NCI-H2196 treated with DMSO at 0.1 percent for 48 hours (cell line): ENCODE results near the gene RXFP1.

Source experiments
- DNase-seq: peaks from one replicate; lab custom pipeline; 2025; ENCODE audit not compliant: unreplicated experiment; lab: John Stamatoyannopoulos, UW

The RXFP1 gene

GRCh38 chr4:158541506-158541905 is 19.8 kb downstream of the RXFP1 start:
- no peak for DNase-seq

DNA sequence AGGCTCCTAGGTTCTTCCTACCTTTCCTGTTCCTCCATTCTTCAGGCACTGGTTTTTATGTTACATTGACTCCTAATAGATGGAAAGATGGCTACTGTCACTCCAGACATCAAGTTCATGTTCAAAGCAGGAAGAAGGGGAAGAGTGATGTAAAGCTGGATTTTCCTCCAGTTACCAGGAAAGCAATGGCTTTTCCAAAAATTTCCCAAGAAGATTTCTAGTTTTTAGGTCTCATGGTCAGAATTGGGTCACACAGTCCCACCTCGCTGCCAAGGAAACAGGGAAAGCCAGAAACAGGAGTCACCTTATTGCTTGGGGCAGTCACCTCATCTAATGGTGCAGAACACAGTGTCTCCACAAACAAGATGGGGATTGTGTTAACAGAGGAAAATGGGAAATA is 21.5 kb downstream of the RXFP1 start:
- no peak for DNase-seq

- no peak for DNase-seq
These were observed 22.5 kb downstream of the RXFP1 start for GRCh38 chr4:158544141-158544540.

DNA sequence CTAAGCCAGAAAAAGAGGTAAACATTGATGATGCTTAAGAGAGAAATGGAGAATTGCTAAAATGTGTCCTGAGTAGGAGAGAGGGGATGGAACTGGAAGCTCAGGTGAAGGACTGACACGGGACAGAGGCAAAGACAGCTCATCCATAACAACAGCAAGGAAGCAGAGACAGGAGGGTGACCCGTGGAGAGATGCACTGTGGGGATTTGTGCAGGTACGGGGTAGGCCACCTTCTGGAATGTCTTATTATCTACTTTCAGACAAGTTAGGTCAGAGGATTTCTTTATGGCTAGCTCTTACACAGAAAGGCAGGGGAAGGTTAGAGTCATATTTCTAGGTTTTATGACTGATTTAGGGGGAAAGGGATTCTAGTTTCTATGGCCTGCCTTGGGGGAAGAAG is 31.7 kb downstream of the RXFP1 start:
- DNase-seq = no peak

DNA sequence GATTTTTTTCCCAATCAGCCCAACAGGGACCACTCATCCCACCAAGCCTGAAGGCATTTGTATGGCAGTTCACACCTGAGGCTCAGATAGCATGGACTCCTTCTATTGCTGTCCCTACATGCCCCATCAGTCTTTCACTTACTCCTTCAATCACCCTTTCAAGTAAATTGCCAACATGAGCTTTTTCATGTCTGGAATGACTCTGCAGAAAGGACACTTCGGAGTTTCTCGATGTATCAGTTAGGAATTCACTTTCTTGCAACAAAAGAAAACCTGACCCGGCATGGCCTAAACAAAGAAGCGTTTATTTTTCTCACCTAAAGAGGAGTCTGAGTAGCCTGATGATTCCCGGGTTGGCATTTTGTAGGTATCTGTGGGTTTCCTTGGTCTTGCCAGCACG is 38.6 kb downstream of the RXFP1 start:
- no peak for DNase-seq

DNA sequence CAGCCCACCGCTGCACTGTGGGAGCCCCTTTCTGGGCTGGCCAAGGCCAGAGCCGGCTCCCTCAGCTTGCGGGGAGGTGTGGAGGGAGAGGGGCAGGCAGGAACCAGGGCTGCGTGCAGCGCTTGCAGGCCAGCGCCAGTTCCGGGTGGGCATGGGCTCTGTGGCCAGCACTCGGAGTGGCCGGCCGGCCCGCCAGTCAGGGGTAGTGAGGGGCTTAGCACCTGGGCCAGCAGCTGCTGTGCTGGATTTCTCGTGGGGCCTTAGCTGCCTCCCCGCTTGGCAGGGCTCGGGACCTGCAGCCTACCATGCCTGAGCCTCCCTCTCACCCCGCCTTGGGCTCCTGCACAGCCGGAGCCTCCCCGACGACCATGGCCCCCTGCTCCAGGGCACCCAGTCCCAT is 45.2 kb downstream of the RXFP1 start:
- no peak for DNase-seq

DNA sequence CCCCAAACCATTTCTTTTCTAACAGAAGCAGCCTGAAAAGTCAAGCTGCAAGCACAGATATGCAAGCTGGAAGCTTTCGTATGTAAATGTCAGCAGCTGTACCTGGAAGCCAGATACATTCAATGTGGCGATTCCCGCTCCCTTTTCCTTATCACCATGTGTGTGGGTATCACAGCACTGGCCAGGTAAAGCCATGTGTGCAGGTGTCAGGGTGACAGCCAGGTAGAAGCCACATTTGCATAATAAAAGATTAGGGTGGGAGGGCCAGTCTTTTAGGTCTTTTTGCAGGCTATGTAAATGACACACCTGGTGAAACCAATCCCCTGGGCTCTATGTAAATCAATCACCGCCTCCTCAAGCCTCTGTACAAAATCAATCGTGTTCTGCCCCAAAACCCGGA is 50.1 kb downstream of the RXFP1 start:
- DNase-seq = no peak

DNA sequence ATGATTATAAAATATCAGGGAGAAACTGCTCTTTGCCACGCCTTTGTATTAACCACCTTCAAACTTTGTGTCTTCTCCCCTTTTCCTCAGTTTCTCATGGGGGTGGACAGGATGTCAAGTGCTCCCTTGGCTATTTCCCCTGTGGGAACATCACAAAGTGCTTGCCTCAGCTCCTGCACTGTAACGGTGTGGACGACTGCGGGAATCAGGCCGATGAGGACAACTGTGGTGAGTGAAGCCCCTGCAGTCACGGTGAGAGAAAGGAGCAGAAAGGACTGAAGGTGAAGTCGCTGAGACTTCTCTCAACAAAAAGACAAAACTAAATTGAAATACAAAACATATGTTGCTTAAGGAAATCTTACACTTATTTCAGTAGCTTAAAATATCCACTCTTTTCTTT is 50.9 kb downstream of the RXFP1 start:
- DNase-seq = no peak

GRCh38 chr4:158578476-158578875 is 56.8 kb downstream of the RXFP1 start:
- DNase-seq = no peak

DNA sequence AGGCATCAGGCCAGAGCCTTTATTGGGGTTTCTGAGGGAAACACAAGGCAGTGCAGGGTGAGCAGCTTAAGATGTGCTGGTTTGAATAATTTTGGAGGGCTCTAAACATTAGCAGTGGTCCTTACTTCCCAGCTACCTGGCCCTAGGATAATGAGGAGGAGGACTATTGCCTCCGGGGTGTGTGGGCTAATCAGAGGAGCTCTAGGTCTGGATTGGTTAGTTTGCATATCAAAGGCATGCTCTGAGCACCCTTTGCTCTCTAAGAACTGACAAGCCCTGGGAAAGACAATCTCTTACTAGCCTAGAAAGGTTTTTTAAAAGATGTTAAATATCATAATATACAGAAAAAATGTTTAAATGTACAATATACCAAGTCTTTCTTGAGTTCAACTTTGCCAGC is 58.4 kb downstream of the RXFP1 start:
- DNase-seq = no peak

DNA sequence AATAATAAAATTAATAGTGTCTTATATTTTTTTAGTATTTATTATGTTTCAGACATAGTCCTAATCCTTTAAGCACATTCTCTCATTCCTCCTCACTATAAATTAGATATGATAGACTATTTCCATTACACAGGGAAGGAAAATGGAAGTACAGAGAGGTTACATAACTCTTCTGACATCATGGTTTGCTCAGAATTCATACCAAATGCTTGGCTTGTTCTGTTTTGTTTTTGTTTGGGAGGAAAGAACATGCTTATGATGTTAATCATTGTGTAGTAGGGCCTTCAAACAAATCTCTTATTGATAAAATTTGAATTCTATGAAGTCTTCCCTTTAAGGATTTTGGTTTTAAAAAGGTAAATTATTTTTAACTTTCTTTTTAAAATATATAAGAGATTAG is 59.5 kb downstream of the RXFP1 start:
- DNase-seq = no peak

DNA sequence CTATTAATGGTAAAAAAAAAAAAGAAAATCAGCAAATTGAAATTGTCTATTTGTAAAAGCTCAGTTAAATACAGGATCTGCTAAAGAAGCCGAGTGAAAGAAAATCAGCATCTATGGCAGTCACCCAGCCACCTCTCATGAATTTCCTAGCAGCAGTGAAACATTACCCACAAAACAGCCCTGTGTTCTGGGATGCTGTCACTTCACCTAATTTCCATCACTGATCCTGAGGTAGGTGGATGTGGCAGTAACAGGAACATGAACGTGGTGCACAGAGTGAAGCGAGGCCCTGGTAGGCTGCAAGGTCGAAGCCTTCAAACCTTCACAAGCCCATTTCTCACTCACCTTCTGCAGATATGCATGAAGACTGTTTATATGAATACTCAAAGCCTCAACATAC is 65.2 kb downstream of the RXFP1 start:
- DNase-seq = no peak

GRCh38 chr4:158588285-158588684 is 66.6 kb downstream of the RXFP1 start:
- DNase-seq = no peak

DNA sequence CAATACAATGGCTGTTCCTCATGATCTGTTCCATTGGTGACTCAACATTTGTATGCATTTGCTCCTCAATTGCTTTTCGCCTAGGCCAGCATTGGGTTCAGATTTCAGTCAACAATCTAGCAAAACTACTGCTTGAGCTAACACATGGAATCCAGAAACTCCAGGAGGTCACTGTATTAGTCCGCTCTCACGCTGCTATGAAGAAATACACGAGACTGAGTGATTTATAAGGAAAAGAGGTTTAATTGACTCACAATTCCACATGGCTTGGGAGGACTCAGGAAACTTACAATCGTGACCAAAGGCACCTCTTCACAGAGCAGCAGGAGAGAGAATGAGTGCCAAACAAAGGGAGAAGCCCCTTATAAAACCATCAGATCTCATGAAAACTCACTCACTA is 67.1 kb downstream of the RXFP1 start:
- no peak for DNase-seq

DNA sequence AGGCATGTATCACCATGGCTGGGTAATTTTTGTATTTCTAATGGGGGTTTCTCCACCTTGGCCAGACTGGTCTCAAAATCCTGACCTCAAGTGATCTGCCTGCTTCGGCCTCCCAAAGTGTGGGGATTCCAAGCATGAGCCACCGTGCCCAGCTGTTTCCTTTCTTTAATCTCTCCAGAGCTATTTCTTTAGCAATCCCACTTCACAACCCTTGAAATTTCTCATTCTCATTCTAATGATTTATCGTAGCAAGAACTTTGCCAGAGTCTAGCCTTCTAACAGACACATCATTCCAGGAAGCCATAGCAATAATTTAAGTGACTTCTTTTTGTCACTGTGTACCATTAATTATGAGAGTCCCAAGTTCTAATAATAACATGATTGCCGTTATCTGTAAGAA is 68.6 kb downstream of the RXFP1 start:
- no peak for DNase-seq

DNA sequence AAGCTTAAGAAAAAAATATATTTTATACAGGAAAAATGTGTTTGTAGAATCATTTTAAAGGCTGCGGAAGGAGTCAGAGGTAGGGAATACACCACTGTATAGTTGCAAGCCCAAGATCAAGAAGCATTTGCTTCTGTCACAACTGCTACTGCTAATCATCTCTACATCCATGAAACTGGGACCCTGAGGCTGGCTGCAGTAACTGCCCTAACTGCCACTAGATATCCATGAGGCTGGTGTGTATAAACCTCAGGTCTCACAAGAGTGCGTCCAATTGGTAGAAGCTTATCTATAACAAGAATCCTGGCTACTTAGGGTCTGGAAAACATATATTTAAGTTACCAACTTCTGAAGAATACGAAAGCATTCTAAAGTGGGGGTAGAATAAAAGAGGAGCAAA is 69.1 kb downstream of the RXFP1 start:
- no peak for DNase-seq

DNA sequence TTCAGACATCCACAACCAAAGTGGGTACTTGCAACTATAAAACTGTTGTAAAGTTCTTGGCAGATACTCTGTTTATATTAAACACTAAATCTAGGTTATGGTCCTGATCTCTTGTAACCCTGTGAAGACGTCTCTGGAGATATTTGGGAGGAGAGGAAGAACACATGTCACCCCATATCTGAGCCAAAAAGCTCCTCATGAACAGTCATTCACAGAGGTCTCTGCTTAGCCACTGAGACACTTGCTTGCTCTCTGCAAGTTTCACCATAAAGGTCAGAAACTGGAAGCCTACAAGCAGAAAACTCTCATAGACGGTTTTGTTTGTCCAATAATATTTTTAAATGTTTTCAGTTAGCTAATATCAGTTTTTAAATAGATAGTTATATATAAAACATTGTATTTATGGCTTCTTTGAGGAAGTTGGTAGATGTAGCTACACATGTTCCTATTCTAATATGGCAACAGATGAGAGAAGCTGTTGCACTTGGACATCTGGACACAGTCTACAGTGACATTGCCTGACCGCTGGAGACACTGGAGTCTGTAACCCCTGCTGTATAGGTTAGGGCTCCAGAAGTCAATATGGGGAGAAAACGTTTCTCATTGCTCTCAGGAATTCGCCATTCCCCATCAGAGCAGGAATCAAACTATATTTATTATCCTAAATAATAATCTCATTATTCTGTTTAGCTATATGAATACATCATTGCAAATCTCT is 76.4 kb downstream of the RXFP1 start:
- DNase-seq = no peak

GRCh38 chr4:158599150-158599549 is 77.5 kb downstream of the RXFP1 start:
- no peak for DNase-seq

DNA sequence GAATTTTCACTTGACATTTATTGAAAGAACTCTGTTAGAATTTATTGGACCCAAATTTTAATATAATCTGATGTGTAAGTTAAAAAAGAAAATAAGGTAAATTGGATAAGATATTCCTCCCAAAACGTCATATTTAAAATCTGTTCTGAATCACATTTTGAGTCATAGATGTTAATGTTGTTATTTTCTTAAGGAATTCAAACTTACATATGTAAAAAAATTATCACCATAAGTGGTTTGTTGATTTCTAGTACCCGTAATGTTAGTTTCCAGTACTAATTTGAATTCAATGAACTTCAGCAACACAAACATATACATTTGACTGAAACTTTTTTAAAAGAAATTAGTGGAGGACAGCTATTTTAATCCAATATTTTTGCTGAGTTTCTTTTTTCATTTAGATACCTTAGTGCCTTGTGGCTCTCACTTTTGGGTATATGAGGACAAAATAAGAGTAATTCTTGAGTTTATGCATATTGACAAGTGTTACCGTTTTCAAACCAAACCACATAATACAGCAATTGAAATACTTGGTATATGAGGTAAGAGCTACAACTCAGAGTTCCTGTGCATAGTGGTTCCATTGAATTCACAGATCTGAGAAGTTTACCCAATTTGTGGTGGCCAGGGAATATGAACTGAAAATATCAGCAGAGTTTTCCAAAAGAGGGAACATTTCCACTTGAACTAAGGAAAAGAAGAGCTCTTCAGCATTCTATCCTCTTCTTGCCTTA is 78.2 kb downstream of the RXFP1 start:
- DNase-seq = no peak

- no peak for DNase-seq
These were observed 82.7 kb downstream of the RXFP1 start for GRCh38 chr4:158604369-158604768.

- DNase-seq = no peak
These were observed 83.7 kb downstream of the RXFP1 start for GRCh38 chr4:158605393-158605792.

DNA sequence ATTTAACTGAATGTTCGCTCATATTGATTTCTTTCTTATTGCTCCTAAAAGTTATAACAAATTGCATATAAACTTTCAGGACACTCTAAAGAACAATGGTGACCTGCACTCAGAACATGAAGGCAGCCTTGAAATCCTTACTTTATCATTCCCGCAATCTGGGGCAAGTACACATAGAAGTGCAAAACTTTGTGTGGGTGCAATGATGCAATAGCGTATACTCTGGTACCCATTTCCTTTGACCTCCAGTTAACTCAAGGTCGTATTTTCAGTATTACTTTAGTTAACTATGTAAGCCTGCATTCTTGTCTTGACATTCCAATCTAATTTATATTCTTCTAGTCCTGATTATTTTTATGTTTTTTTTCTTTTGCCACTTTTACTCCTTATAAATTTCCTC is 85.3 kb downstream of the RXFP1 start:
- DNase-seq = no peak

GRCh38 chr4:158609116-158609515 is 87.4 kb downstream of the RXFP1 start:
- no peak for DNase-seq
